Esophagus muscularis mucosa (tissue), 3 donors: ENCODE results near the gene MMP1.

Experiments used
- POLR2A ChIP-seq: fragments of 450-650 bp; IDR thresholded peaks from one replicate; pipeline ENCODE4 v1.6.1; 2017; ENCODE audit warnings: antibody characterized with exemption, moderate library complexity, mild to moderate bottlenecking, low read depth
- POLR2AphosphoS5 ChIP-seq, 2 donors: sonication (generic); formaldehyde crosslinking; IDR thresholded peaks; one replicate each; pipeline ENCODE4 v1.6.1; 2017; ENCODE audit warnings: antibody characterized with exemption in 2 of 2
- TF ChIP-seq, protein P1 (sequence below), 3 experiments: fragments of 200-600 bp in 2 of 3; fragments of 450-650 bp in 1 of 3; sonication (generic) in 2 of 3; IDR thresholded peaks; one replicate each; pipeline ENCODE4 v1.5.1; 2017 to 2019; ENCODE audit warnings: antibody characterized with exemption in 3 of 3, mild to moderate bottlenecking in 2 of 3, moderate library complexity in 1 of 3

DNA sequence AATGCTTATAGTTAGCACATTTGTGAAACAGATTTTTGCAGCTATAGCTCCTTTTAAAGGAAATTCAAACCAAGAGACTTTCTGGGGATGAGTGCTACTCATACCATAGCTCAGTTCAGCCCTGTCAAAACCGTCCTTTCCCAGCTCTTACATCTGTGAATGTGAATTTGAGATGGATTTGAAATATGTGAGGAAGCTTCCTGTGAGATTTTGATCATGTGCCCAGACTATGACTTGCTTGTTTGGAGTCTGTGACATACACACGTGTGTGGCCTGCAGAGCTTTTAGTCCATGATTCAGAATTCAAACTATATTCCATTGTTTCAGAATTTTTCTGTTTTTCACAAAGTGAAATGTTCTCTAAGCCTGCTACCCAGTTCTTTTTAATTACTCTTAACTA lies 4.4 kb upstream of the MMP1 start:
- TF ChIP-seq, protein P1, sequence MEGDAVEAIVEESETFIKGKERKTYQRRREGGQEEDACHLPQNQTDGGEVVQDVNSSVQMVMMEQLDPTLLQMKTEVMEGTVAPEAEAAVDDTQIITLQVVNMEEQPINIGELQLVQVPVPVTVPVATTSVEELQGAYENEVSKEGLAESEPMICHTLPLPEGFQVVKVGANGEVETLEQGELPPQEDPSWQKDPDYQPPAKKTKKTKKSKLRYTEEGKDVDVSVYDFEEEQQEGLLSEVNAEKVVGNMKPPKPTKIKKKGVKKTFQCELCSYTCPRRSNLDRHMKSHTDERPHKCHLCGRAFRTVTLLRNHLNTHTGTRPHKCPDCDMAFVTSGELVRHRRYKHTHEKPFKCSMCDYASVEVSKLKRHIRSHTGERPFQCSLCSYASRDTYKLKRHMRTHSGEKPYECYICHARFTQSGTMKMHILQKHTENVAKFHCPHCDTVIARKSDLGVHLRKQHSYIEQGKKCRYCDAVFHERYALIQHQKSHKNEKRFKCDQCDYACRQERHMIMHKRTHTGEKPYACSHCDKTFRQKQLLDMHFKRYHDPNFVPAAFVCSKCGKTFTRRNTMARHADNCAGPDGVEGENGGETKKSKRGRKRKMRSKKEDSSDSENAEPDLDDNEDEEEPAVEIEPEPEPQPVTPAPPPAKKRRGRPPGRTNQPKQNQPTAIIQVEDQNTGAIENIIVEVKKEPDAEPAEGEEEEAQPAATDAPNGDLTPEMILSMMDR (IDR thresholded peaks at IDR 0.05), result no peak
- TF ChIP-seq POLR2A (no peak), POLR2AphosphoS5 (IDR thresholded peaks at IDR 0.05) (no peak)
